ENCODE measurements around the gene TRAPPC5. TPM values are rescaled to one million over a fixed set of nuclear protein-coding genes. Genes with fewer than 3 reads are reported as not detected.
A peak's percentile ranks its signal among the peaks of the same experiment; 100 is the strongest.
"Not testable (repeated sequence)": the region's sequence is repeated elsewhere in the genome, so short reads cannot be mapped to it uniquely, and the experiment has no call there.

The TRAPPC5 gene
- total RNA-seq, 2 experiments from 2014 or later: 74.4 to 79.8 TPM

GRCh38 chr19:7641290-7642276 lies 39.0 kb upstream of the TRAPPC5 start:
- H3K9me3 Mint-ChIP-seq: no peaks in the 10 kb centered on the region
- peaks cover 23% of the 10 kb centered on the region for H3K36me3 Mint-ChIP-seq
- H3K27ac Mint-ChIP-seq: no peak overlapping the region
- DNase-seq (no peak), ATAC-seq (ENCODE audit: low read depth) (no peak)
- POLR2A ChIA-PET: interaction anchor here (0.6 to 1.0 kb wide), 2 partner anchors 12 to 233 kb away, joined by 3 read pairs; partner anchors contain the start of genes PET100 and XAB2
- no peak overlapping the region for H3K4me3 Mint-ChIP-seq
- no peaks in the 10 kb centered on the region for H3K27me3 Mint-ChIP-seq
- peaks cover 11% of the 10 kb centered on the region for H3K4me1 Mint-ChIP-seq

GRCh38 chr19:7642295-7643030 lies 38.2 kb upstream of the TRAPPC5 start:
- H3K9me3 Mint-ChIP-seq: no peaks in the 10 kb centered on the region
- no peak for ATAC-seq (ENCODE audit: low read depth)
- H3K36me3 Mint-ChIP-seq: peaks cover 23% of the 10 kb centered on the region
- no peak overlapping the region for H3K4me3 Mint-ChIP-seq
- POLR2A ChIA-PET: interaction anchor here (0.6 kb wide), 1 partner anchor 39 kb away, joined by 3 read pairs; the partner anchor contains the start of gene TRAPPC5
- no peak overlapping the region for H3K27ac Mint-ChIP-seq
- peaks cover 9% of the 10 kb centered on the region for H3K4me1 Mint-ChIP-seq
- H3K27me3 Mint-ChIP-seq: no peaks in the 10 kb centered on the region
- no peak for DNase-seq

- H3K27ac Mint-ChIP-seq: no peak overlapping the region
- H3K4me1 Mint-ChIP-seq: peaks cover 9% of the 10 kb centered on the region
- H3K4me3 Mint-ChIP-seq: no peak overlapping the region
- ATAC-seq (ENCODE audit: low read depth) (no peak), DNase-seq (no peak)
- H3K9me3 Mint-ChIP-seq: no peaks in the 10 kb centered on the region
- no peaks in the 10 kb centered on the region for H3K27me3 Mint-ChIP-seq
- H3K36me3 Mint-ChIP-seq: peaks cover 23% of the 10 kb centered on the region
- POLR2A ChIA-PET: interaction anchor here (0.6 kb wide), 1 partner anchor 38 kb away, joined by 3 read pairs; the partner anchor contains the start of gene TRAPPC5
These were observed 37.6 kb upstream of the TRAPPC5 start for GRCh38 chr19:7643031-7643415.

GRCh38 chr19:7643629-7644549 lies 36.7 kb upstream of the TRAPPC5 start:
- not testable (repeated sequence) for H3K27ac Mint-ChIP-seq; H3K27me3 Mint-ChIP-seq; H3K9me3 Mint-ChIP-seq; DNase-seq; H3K4me3 Mint-ChIP-seq; H3K4me1 Mint-ChIP-seq; ATAC-seq (ENCODE audit: low read depth)
- POLR2A ChIA-PET: interaction anchor here (1.0 kb wide), 1 partner anchor 14 kb away, joined by 6 read pairs; the partner anchor contains the start of genes PET100 and XAB2
- peaks cover 23% of the 10 kb centered on the region for H3K36me3 Mint-ChIP-seq

- DNase-seq (no peak), ATAC-seq (ENCODE audit: low read depth) (no peak)
- Mint-ChIP-seq H3K9me3 (no peaks in the 10 kb centered on the region), H3K36me3 (peaks cover 21% of the 10 kb centered on the region), H3K4me3 (no peak overlapping the region), H3K27me3 (no peaks in the 10 kb centered on the region), H3K27ac (no peak overlapping the region), H3K4me1 (peaks cover 6% of the 10 kb centered on the region)
- POLR2A ChIA-PET: interaction anchor here (1.0 kb wide), 1 partner anchor 15 kb away, joined by 6 read pairs; the partner anchor contains the start of genes PET100 and XAB2
These were observed 36.1 kb upstream of the TRAPPC5 start for GRCh38 chr19:7644550-7644877.

GRCh38 chr19:7645163-7645562 lies 35.5 kb upstream of the TRAPPC5 start:
- Mint-ChIP-seq H3K27ac (no peak overlapping the region), H3K4me1 (peaks cover under 1% of the 10 kb centered on the region), H3K36me3 (peaks cover 14% of the 10 kb centered on the region), H3K4me3 (no peak overlapping the region), H3K27me3 (peaks cover 2% of the 10 kb centered on the region), H3K9me3 (no peaks in the 10 kb centered on the region)
- ATAC-seq (ENCODE audit: low read depth) (no peak), DNase-seq (no peak)
- POLR2A ChIA-PET: interaction anchor here (1.0 kb wide), 1 partner anchor 16 kb away, joined by 6 read pairs; the partner anchor contains the start of genes PET100 and XAB2

- no peak for ATAC-seq (ENCODE audit: low read depth)
- no peaks in the 10 kb centered on the region for H3K9me3 Mint-ChIP-seq
- no peaks in the 10 kb centered on the region for H3K4me1 Mint-ChIP-seq
- peaks cover 11% of the 10 kb centered on the region for H3K36me3 Mint-ChIP-seq
- no peak for DNase-seq
- peak overlapping the region; percentile 1 for H3K27ac Mint-ChIP-seq
- peaks cover 5% of the 10 kb centered on the region for H3K27me3 Mint-ChIP-seq
- POLR2A ChIA-PET: no interaction called here
- no peak overlapping the region for H3K4me3 Mint-ChIP-seq
These were observed 34.8 kb upstream of the TRAPPC5 start for GRCh38 chr19:7645656-7646425.

- Mint-ChIP-seq H3K4me1 (no peaks in the 10 kb centered on the region), H3K36me3 (peaks cover 11% of the 10 kb centered on the region), H3K4me3 (no peak overlapping the region), H3K27ac (no peak overlapping the region), H3K27me3 (peaks cover 5% of the 10 kb centered on the region), H3K9me3 (no peaks in the 10 kb centered on the region)
- ATAC-seq (ENCODE audit: low read depth) (no peak), DNase-seq (no peak)
- POLR2A ChIA-PET: no interaction called here
These were observed 34.3 kb upstream of the TRAPPC5 start for GRCh38 chr19:7646426-7646700.

GRCh38 chr19:7647156-7647555 lies 33.5 kb upstream of the TRAPPC5 start:
- DNase-seq: no peak
- POLR2A ChIA-PET: no interaction called here
- Mint-ChIP-seq H3K36me3 (peaks cover 11% of the 10 kb centered on the region), H3K9me3 (no peaks in the 10 kb centered on the region), H3K4me3 (no peak overlapping the region), H3K4me1 (peaks cover 3% of the 10 kb centered on the region), H3K27me3 (peaks cover 8% of the 10 kb centered on the region), H3K27ac (no peak overlapping the region)
- no peak for ATAC-seq (ENCODE audit: low read depth)

- DNase-seq (no peak), ATAC-seq (ENCODE audit: low read depth) (no peak)
- H3K27ac Mint-ChIP-seq: no peak overlapping the region
- peaks cover 6% of the 10 kb centered on the region for H3K4me1 Mint-ChIP-seq
- H3K9me3 Mint-ChIP-seq: no peaks in the 10 kb centered on the region
- no peak overlapping the region for H3K4me3 Mint-ChIP-seq
- POLR2A ChIA-PET: interaction anchor here (0.9 to 2.3 kb wide), 3 partner anchors 11 to 33 kb away, joined by 3 to 11 read pairs (median 3); partner anchors contain the start of genes STXBP2 and TRAPPC5
- peaks cover 8% of the 10 kb centered on the region for H3K27me3 Mint-ChIP-seq
- peaks cover 4% of the 10 kb centered on the region for H3K36me3 Mint-ChIP-seq
These were observed 32.2 kb upstream of the TRAPPC5 start for GRCh38 chr19:7648265-7649014.

- Mint-ChIP-seq H3K9me3 (no peaks in the 10 kb centered on the region), H3K27ac (no peak overlapping the region), H3K36me3 (peaks cover 4% of the 10 kb centered on the region), H3K27me3 (peaks cover 8% of the 10 kb centered on the region), H3K4me3 (no peak overlapping the region), H3K4me1 (peaks cover 9% of the 10 kb centered on the region)
- POLR2A ChIA-PET: interaction anchor here (2.3 kb wide), 1 partner anchor 12 kb away, joined by 11 read pairs; the partner anchor contains the start of gene STXBP2
- DNase-seq: no peak
- no peak for ATAC-seq (ENCODE audit: low read depth)
These were observed 30.5 kb upstream of the TRAPPC5 start for GRCh38 chr19:7650148-7650547.

Measured in activated naive CD8-positive, alpha-beta T cell treated with anti-CD3 and anti-CD28 coated beads, Interleukin-2, amount 10 ng/mL, durations not matched to agents 7 days and 5 days (primary cell).